LNCAP (cell line): ENCODE measurements around the gene SNTN.

ENCODE experiments used
- CTCF ChIP-seq: fragments of 450-650 bp; IDR thresholded peaks from 2 replicates; pipeline ENCODE4 v1.5.1; 2017; ENCODE audit warnings: mild to moderate bottlenecking

Gene SNTN

GRCh38 chr3:63652066-63652725, at the start of gene SNTN:
Gene SNTN, plus strand, starts transcription at chr3:63652675. Its CDS starts 13 bp downstream, at chr3:63652688.
- TF ChIP-seq CTCF = no peak

- TF ChIP-seq CTCF = no peak
Measured at GRCh38 chr3:63607716-63608115, 44.8 kb upstream of the SNTN start.

GRCh38 chr3:63609408-63609807, 43.1 kb upstream of the SNTN start:
- TF ChIP-seq CTCF = no peak

- TF ChIP-seq CTCF = no peak
Measured at GRCh38 chr3:63609834-63610233, 42.6 kb upstream of the SNTN start.

- no peak for TF ChIP-seq CTCF
Measured at GRCh38 chr3:63611382-63611781, 41.1 kb upstream of the SNTN start.

- no peak for TF ChIP-seq CTCF
Measured at GRCh38 chr3:63613561-63613960, 38.9 kb upstream of the SNTN start.

- TF ChIP-seq CTCF = no peak
Measured at GRCh38 chr3:63617391-63617790, 35.1 kb upstream of the SNTN start.
